Peyer's patch (tissue), 4 donors: ENCODE results near the gene TOMM5.

ENCODE experiments used
- CTCF ChIP-seq, 6 experiments: fragments of 450-650 bp in 4 of 6; fragments of 200-600 bp in 2 of 6; sonication (generic) in 1 of 6; IDR thresholded peaks; one replicate each; pipeline ENCODE4 v1.5.1; 2017 to 2019; ENCODE audit warnings: antibody characterized with exemption in 6 of 6, mild to moderate bottlenecking in 3 of 6, moderate library complexity in 1 of 6
- POLR2A ChIP-seq, 2 donors: fragments of 450-650 bp; IDR thresholded peaks; one replicate each; pipeline ENCODE4 v1.5.1; 2017; ENCODE audit warnings: antibody characterized with exemption in 2 of 2, mild to moderate bottlenecking in 2 of 2, moderate library complexity in 2 of 2

- TF ChIP-seq POLR2A (IDR thresholded peaks at IDR 0.05) (no peak), CTCF (IDR thresholded peaks at IDR 0.05) (no peak)
Measured at GRCh38 chr9:37641331-37641730, 48.9 kb upstream of the TOMM5 start.
